Right lung (tissue), 10 donors: Measurements from ENCODE around the gene DYNAP. TPM values are rescaled to one million over a fixed set of nuclear protein-coding genes. Genes with fewer than 3 reads are reported as not detected.

Experiments used
- DNase-seq, 2 donors: peaks; one replicate each; pipeline ENCODE4 v3.0.0-alpha.2; 2013
- long read RNA-seq, 8 donors: transcript quantifications; one replicate each; lab custom pipeline, GENCODE V29; 2026
- polyA plus RNA-seq, 5 donors: library from polyadenylated mRNA; unstranded; fragments of 120-200 nt; gene quantifications; one replicate each; pipeline versions ENCODE4 v1.2.1 to v1.2.3, GENCODE V29; 2013; ENCODE audit warnings: inconsistent platforms in 1 of 5, low replicate concordance in 1 of 5; ENCODE audit not compliant: insufficient read length in 5 of 5, insufficient read depth in 1 of 5

The DYNAP gene
- polyA plus RNA-seq: under 1 TPM in 1 of 5 donors, not detected in 4; 0.18 TPM
- long read RNA-seq, donor 1: 0 reads
- long read RNA-seq, donor 2: 0 reads
- long read RNA-seq, donor 3: 0 reads
- long read RNA-seq, donor 4: 0 reads
- long read RNA-seq, donor 5: 0 reads
- long read RNA-seq, donor 6: 0 reads
- long read RNA-seq, donor 7: 0 reads
- long read RNA-seq, donor 8: 0 reads

- DNase-seq: no peak
Measured at GRCh38 chr18:54590945-54591344, at the start of gene DYNAP. TSS of gene DYNAP (plus strand) at chr18:54591245. CDS start at chr18:54591283, 38 bp downstream.

- no peak for DNase-seq
Measured at GRCh38 chr18:54551590-54551989, 39.5 kb upstream of the DYNAP start.

GRCh38 chr18:54555286-54555685 lies 35.8 kb upstream of the DYNAP start:
- DNase-seq: no peak

GRCh38 chr18:54555996-54556395 lies 35.0 kb upstream of the DYNAP start:
- no peak for DNase-seq

GRCh38 chr18:54557958-54558357 lies 33.1 kb upstream of the DYNAP start:
- no peak for DNase-seq

GRCh38 chr18:54558609-54559585 lies 32.1 kb upstream of the DYNAP start:
- DNase-seq: no peak

- DNase-seq: no peak
Measured at GRCh38 chr18:54561706-54562267, 29.3 kb upstream of the DYNAP start.

GRCh38 chr18:54580202-54580729 lies 10.8 kb upstream of the DYNAP start:
- no peak for DNase-seq

- DNase-seq: no peak
Measured at GRCh38 chr18:54584065-54584464, 7.0 kb upstream of the DYNAP start.

GRCh38 chr18:54585743-54586142 lies 5.3 kb upstream of the DYNAP start:
- DNase-seq: no peak

- DNase-seq: no peak
Measured at GRCh38 chr18:54604211-54604610, 13.2 kb downstream of the DYNAP start.

- DNase-seq: no peak
Measured at GRCh38 chr18:54606835-54607212, 15.8 kb downstream of the DYNAP start.

- DNase-seq: peak in 1 of 2 donors; percentile 2
Measured at GRCh38 chr18:54607213-54608027, 16.4 kb downstream of the DYNAP start.

GRCh38 chr18:54608028-54608642 lies 17.1 kb downstream of the DYNAP start:
- DNase-seq: no peak

- DNase-seq: no peak
Measured at GRCh38 chr18:54611816-54612215, 20.8 kb downstream of the DYNAP start.

- no peak for DNase-seq
Measured at GRCh38 chr18:54612237-54612636, 21.2 kb downstream of the DYNAP start.

GRCh38 chr18:54613174-54613573 lies 22.1 kb downstream of the DYNAP start:
- no peak for DNase-seq

GRCh38 chr18:54616220-54616848 lies 25.3 kb downstream of the DYNAP start:
- no peak for DNase-seq

GRCh38 chr18:54622084-54622483 lies 31.0 kb downstream of the DYNAP start:
- DNase-seq: no peak

GRCh38 chr18:54626779-54627178 lies 35.7 kb downstream of the DYNAP start:
- no peak for DNase-seq

GRCh38 chr18:54630963-54631362 lies 39.9 kb downstream of the DYNAP start:
- DNase-seq: no peak
